Esophagus squamous epithelium (tissue), 4 donors: ENCODE results near the gene CAPS.

Experiments
- CTCF ChIP-seq, 6 experiments: fragments of 450-650 bp in 4 of 6; fragments of 200-600 bp in 2 of 6; sonication (generic) in 2 of 6; IDR thresholded peaks; one replicate each; pipeline ENCODE4 v1.5.1; 2016 to 2019; ENCODE audit warnings: antibody characterized with exemption in 6 of 6, mild to moderate bottlenecking in 4 of 6, moderate library complexity in 4 of 6
- POLR2A ChIP-seq, 4 donors: fragments of 450-650 bp; IDR thresholded peaks; one replicate each; pipeline ENCODE4 v1.6.1; 2017; ENCODE audit warnings: antibody characterized with exemption in 4 of 4, mild to moderate bottlenecking in 4 of 4, moderate library complexity in 3 of 4

GRCh38 chr19:5895890-5896289 is 18.2 kb upstream of the CAPS start:
- no peak for TF ChIP-seq CTCF (IDR thresholded peaks at IDR 0.05)
- no peak for TF ChIP-seq POLR2A (IDR thresholded peaks at IDR 0.05)
